Smooth muscle cell (in vitro differentiated cells): Measurements from ENCODE around the gene SSBP3. TPM values are rescaled to one million over a fixed set of nuclear protein-coding genes. Genes with fewer than 3 reads are reported as not detected.
"Not testable (repeated sequence)": the region's sequence is repeated elsewhere in the genome, so short reads cannot be mapped to it uniquely, and the experiment has no call there.

Experiments
- DNase-seq: peaks from one replicate; lab custom pipeline; 2025; ENCODE audit not compliant: unreplicated experiment; lab: John Stamatoyannopoulos, UW
- H2AFZ ChIP-seq: fragments of 200-600 bp; sonication (generic); 2 replicates; pipeline ENCODE4 v1.6.0; 2016; ENCODE audit warnings: antibody characterized with exemption, low read depth, mild to moderate bottlenecking
- H3F3A ChIP-seq: fragments of 200-600 bp; sonication (generic); 2 replicates; pipeline ENCODE4 v1.6.0; 2017; ENCODE audit warnings: antibody characterized with exemption, low read depth
- H3K27ac ChIP-seq: fragments of 200-600 bp; sonication (generic); 2 replicates; pipeline ENCODE4 v1.5.1; 2016; ENCODE audit warnings: low read depth, mild to moderate bottlenecking
- H3K27me3 ChIP-seq: fragments of 200-600 bp; sonication (generic); 2 replicates; pipeline ENCODE4 v1.6.1; 2016; ENCODE audit warnings: low read depth, mild to moderate bottlenecking
- H3K36me3 ChIP-seq: fragments of 200-600 bp; sonication (generic); 2 replicates; pipeline ENCODE4 v1.5.1; 2016; ENCODE audit warnings: low read depth
- H3K4me1 ChIP-seq: fragments of 200-600 bp; sonication (generic); 2 replicates; pipeline ENCODE4 v1.5.1; 2016; ENCODE audit warnings: low read depth
- H3K4me2 ChIP-seq: fragments of 200-600 bp; sonication (generic); 2 replicates; pipeline ENCODE4 v1.6.0; 2016; ENCODE audit warnings: mild to moderate bottlenecking
- H3K4me3 ChIP-seq: fragments of 200-600 bp; sonication (generic); 2 replicates; pipeline ENCODE4 v1.5.1; 2016; ENCODE audit warnings: mild to moderate bottlenecking
- H3K79me2 ChIP-seq: fragments of 200-600 bp; sonication (generic); 2 replicates; pipeline ENCODE4 v1.6.0; 2016; ENCODE audit warnings: low read depth, mild to moderate bottlenecking
- H3K9ac ChIP-seq: fragments of 200-600 bp; sonication (generic); 2 replicates; pipeline ENCODE4 v1.6.0; 2016; ENCODE audit warnings: low read depth
- H3K9me3 ChIP-seq: fragments of 200-600 bp; sonication (generic); replicated peaks from 2 replicates; pipeline ENCODE4 v1.5.1; 2016; ENCODE audit warnings: low read depth
- H4K20me1 ChIP-seq: fragments of 200-600 bp; sonication (generic); 2 replicates; pipeline ENCODE4 v1.6.0; 2016; ENCODE audit warnings: low read depth
- WGBS: methylation state at CpG from one replicate; pipeline ENCODE4 v1.1.7; 2016; ENCODE audit warnings: low lambda C conversion rate; 5-methylcytosine and 5-hydroxymethylcytosine counted together
- polyA plus RNA-seq: library from polyadenylated mRNA; unstranded; fragments of >200 nt; fragmentation: Nextera tagmentation; extraction: Ambion mirVana; gene quantifications from 2 replicates; pipeline ENCODE4 v1.2.1, GENCODE V29; 2016
- total RNA-seq: library from RNA; depleted of rRNA; stranded (reverse); fragments of >200 nt; gene quantifications from 2 replicates; pipeline ENCODE4 v1.2.3, GENCODE V29; 2014
- TF ChIP-seq, protein P1 (sequence below): fragments of 200-600 bp; sonication (generic); IDR thresholded peaks from 2 replicates; pipeline ENCODE4 v1.5.1; 2017; ENCODE audit warnings: borderline replicate concordance, mild to moderate bottlenecking, antibody characterized with exemption; ENCODE audit not compliant: insufficient read depth, poor library complexity, severe bottlenecking

Gene SSBP3
- total and polyA plus RNA-seq, 2 experiments from 2014 or later: 26.5 to 30.1 TPM

DNA sequence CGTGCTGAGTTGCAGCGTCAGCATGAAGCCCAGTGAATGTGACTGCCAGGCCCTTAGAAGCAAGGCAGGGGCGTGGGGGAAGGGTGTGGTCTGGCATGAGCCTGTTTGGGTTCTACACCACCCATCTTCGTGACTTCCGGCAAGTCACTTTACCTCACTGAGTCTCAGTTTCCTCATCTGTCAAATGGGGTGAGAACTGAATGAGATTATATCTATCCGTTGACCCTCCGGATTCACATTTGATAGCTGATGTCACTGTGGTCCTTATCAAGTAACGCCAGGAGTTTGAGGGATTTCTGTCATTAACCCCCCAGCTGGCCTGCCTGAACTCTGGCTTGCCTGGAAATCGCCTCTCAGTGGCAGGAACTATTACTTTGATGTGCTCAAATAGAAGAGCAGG lies 190.7 kb downstream of the SSBP3 start:
- Histone ChIP-seq H3K27me3 (no peaks in the 10 kb centered on the region), H3K27ac (no peak overlapping the region), H3K4me1 (no peaks in the 10 kb centered on the region), H2AFZ (no peak overlapping the region), H3K9me3 (no peaks in the 10 kb centered on the region), H3K4me3 (no peak overlapping the region), H3K79me2 (no peaks in the 10 kb centered on the region), H3K4me2 (no peak overlapping the region), H3K9ac (no peak overlapping the region), H4K20me1 (no peaks in the 10 kb centered on the region), H3K36me3 (peaks cover 8% of the 10 kb centered on the region), H3F3A (peaks cover 13% of the 10 kb centered on the region)
- TF ChIP-seq, protein P1, sequence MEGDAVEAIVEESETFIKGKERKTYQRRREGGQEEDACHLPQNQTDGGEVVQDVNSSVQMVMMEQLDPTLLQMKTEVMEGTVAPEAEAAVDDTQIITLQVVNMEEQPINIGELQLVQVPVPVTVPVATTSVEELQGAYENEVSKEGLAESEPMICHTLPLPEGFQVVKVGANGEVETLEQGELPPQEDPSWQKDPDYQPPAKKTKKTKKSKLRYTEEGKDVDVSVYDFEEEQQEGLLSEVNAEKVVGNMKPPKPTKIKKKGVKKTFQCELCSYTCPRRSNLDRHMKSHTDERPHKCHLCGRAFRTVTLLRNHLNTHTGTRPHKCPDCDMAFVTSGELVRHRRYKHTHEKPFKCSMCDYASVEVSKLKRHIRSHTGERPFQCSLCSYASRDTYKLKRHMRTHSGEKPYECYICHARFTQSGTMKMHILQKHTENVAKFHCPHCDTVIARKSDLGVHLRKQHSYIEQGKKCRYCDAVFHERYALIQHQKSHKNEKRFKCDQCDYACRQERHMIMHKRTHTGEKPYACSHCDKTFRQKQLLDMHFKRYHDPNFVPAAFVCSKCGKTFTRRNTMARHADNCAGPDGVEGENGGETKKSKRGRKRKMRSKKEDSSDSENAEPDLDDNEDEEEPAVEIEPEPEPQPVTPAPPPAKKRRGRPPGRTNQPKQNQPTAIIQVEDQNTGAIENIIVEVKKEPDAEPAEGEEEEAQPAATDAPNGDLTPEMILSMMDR: no peak
- WGBS: 97% methylated on average over 9 of the region's 9 CpGs
- no peak for DNase-seq

DNA sequence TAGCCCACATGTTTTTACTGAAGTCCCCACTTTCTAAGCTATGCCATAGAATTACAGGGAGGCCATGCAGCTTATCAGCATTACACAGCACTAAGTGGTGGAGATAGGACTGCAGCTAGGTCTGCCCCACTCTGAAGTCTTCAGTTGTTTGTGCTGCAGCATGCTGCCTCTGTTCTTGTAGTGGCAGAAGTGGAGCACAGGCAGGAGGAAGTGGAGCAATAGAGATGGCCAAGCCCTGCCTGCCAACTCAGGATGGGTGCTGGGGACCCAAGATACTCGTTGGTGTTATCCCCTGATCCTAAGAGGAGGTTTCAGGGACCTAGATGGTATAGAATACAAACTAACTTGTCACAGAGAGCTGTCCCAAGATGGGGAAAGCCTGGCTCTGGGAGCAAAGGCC lies 193.3 kb downstream of the SSBP3 start:
- no peak for DNase-seq
- WGBS: 94% methylated on average over 1 of the region's 1 CpG
- peaks cover 8% of the 10 kb centered on the region for H3K36me3 ChIP-seq

DNA sequence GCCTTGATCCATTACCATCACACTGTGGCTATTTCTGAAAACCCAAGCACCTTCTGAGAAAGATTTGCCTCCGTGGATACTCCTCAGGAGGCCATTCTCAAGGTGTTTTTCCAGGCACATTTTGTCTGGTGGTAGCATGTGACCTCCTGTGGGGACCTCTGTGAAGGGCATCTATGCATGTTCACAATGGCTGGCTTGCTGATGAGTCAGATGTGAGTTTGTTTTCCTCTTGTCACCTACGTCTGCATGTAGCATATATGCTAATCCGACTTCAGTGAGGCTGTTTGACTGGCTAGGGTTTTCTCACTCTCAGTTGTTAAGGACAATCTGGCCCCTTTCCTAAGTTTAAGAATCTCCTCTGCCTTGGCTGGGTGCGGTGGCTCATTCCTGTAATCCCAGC lies 198.3 kb downstream of the SSBP3 start:
- not testable (repeated sequence) for H3K9ac ChIP-seq, H3K9me3 ChIP-seq, H2AFZ ChIP-seq, H3K27ac ChIP-seq, DNase-seq, H3K4me1 ChIP-seq, H4K20me1 ChIP-seq, H3K79me2 ChIP-seq, H3K4me3 ChIP-seq, H3K4me2 ChIP-seq, H3F3A ChIP-seq, H3K27me3 ChIP-seq
- H3K36me3 ChIP-seq: peaks cover 19% of the 10 kb centered on the region
- WGBS: 58% methylated on average over 4 of the region's 4 CpGs

More for the DNA sequence above, 193.3 kb downstream of the SSBP3 start:
- Histone ChIP-seq H2AFZ (no peak overlapping the region), H3K4me3 (no peak overlapping the region), H3K9ac (no peak overlapping the region), H4K20me1 (no peaks in the 10 kb centered on the region), H3F3A (peaks cover 6% of the 10 kb centered on the region), H3K79me2 (no peaks in the 10 kb centered on the region), H3K27ac (no peak overlapping the region), H3K27me3 (no peaks in the 10 kb centered on the region), H3K4me1 (no peaks in the 10 kb centered on the region), H3K4me2 (no peak overlapping the region), H3K9me3 (no peaks in the 10 kb centered on the region)
- TF ChIP-seq, protein P1: no peak

DNA sequence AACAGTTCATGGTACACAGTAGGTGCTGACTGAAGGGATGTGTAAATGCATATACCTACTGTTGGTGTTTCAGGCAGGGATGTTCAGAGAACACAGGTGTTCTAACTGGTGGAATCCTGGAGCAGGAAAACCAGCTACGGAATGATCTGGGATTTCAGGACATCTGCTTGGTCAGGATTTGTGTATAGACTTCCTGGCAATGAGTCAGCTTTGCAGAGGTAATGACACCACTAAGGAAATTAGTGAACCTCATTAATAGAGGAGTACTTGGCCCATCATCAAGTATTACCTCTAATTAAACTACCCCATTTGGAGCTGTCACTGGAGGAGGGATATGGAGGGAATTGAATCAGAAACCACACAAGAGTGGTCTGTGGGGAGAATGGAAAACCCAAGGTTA lies 198.9 kb downstream of the SSBP3 start:
- Histone ChIP-seq H3K79me2 (peaks cover 9% of the 10 kb centered on the region), H3F3A (no peaks in the 10 kb centered on the region), H3K4me3 (no peak overlapping the region), H3K36me3 (peaks cover 19% of the 10 kb centered on the region), H3K4me2 (no peak overlapping the region), H2AFZ (no peak overlapping the region), H3K27me3 (no peaks in the 10 kb centered on the region), H3K9me3 (no peaks in the 10 kb centered on the region), H3K9ac (no peak overlapping the region), H3K27ac (no peak overlapping the region), H4K20me1 (no peaks in the 10 kb centered on the region), H3K4me1 (no peaks in the 10 kb centered on the region)
- TF ChIP-seq, protein P1: no peak
- DNase-seq: no peak
- WGBS: 95% methylated on average over 1 of the region's 1 CpG
